ENCODE measurements around the gene LIN28A. TPM values are rescaled to one million over a fixed set of nuclear protein-coding genes. Genes with fewer than 3 reads are reported as not detected.
"Not testable (repeated sequence)": the region's sequence is repeated elsewhere in the genome, so short reads cannot be mapped to it uniquely, and the experiment has no call there.

LIN28A gene
- total and polyA plus RNA-seq, 3 experiments from 2014 or later, result not detected

- H3K27me3 Mint-ChIP-seq; H3K36me3 ChIP-seq (ENCODE audit: insufficient read depth, low read length); H3K4me3 ChIP-seq (ENCODE audit: low read length); DNase-seq; H3K27me3 ChIP-seq (ENCODE audit: insufficient read depth, low read length, poor library complexity, severe bottlenecking); H3K27ac ChIP-seq (ENCODE audit: low read depth, low read length); H3K36me3 Mint-ChIP-seq; H3K9me3 ChIP-seq (ENCODE audit: low read length); H3K9me3 Mint-ChIP-seq: not testable (repeated sequence)
- Mint-ChIP-seq H3K27ac (peak overlapping the region in 7 of 8 donors; percentile 60 to 93 (median 82)), H3K4me1 (peaks cover 86 to 97% (median 97%) of the 10 kb centered on the region in 3 donors), H3K4me3 (peak overlapping the region in 6 of 7 donors; percentile 49 to 79 (median 68))
- H3K4me1 ChIP-seq (ENCODE audit: insufficient read depth, low read length), result peaks cover 100% of the 10 kb centered on the region
- ChIA-PET CTCF (interaction anchor here (0.8 to 8.6 kb wide), 15 partner anchors 13 to 204 kb away, joined by 3 to 144 read pairs (median 6); partner anchors contain the start of genes CD52, CEP85 and ZNF593), POLR2A (interaction anchor here (1.1 to 1.3 kb wide), 2 partner anchors 10 to 15 kb away, joined by 3 to 4 read pairs; no protein-coding TSS in a partner anchor)
Observed at GRCh38 chr1:26374361-26374760, 36.3 kb upstream of the LIN28A start.

- Mint-ChIP-seq H3K36me3 (peaks cover 0 to 8% (median 0%) of the 10 kb centered on the region in 3 donors), H3K27me3 (peaks cover 0 to 3% of the 10 kb centered on the region in 2 donors), H3K4me3 (peak overlapping the region; percentile 25 to 79 (median 65)), H3K27ac (peak overlapping the region; percentile 41 to 93 (median 74)), H3K9me3 (peaks cover 0 to 5% (median 0%) of the 10 kb centered on the region in 5 donors), H3K4me1 (peaks cover 85 to 96% (median 95%) of the 10 kb centered on the region in 3 donors)
- no peak for DNase-seq
- POLR2A ChIA-PET, result interaction anchor here (0.6 to 1.3 kb wide), 2 partner anchors 16 to 32 kb away, joined by 3 to 4 read pairs; no protein-coding TSS in a partner anchor
- H3K27me3 ChIP-seq (ENCODE audit: insufficient read depth, low read length, poor library complexity, severe bottlenecking), result no peaks in the 10 kb centered on the region
- H3K36me3 ChIP-seq (ENCODE audit: insufficient read depth, low read length), result no peaks in the 10 kb centered on the region
- no peak overlapping the region for H3K27ac ChIP-seq (ENCODE audit: low read depth, low read length)
- peaks cover 99% of the 10 kb centered on the region for H3K4me1 ChIP-seq (ENCODE audit: insufficient read depth, low read length)
- CTCF ChIA-PET, result interaction anchor here (0.6 to 8.6 kb wide), 14 partner anchors 14 to 780 kb away, joined by 3 to 144 read pairs (median 5); partner anchors contain the start of genes CD52, CEP85, SLC9A1 and ZNF593
- H3K9me3 ChIP-seq (ENCODE audit: low read length), result no peaks in the 10 kb centered on the region
- H3K4me3 ChIP-seq (ENCODE audit: low read length), result no peak overlapping the region
Observed at GRCh38 chr1:26375081-26375480, 35.5 kb upstream of the LIN28A start.

- CTCF ChIA-PET, result interaction anchor here (1.6 to 8.6 kb wide), 6 partner anchors 15 to 206 kb away, joined by 6 to 144 read pairs (median 34); partner anchors contain the start of genes CEP85 and ZNF593
- H3K27ac ChIP-seq (ENCODE audit: low read depth, low read length), result no peak overlapping the region
- Mint-ChIP-seq H3K36me3 (peaks cover 0 to 3% (median 0%) of the 10 kb centered on the region in 3 donors), H3K4me3 (peak overlapping the region in 3 of 7 donors; percentile 35 to 79 (median 44)), H3K4me1 (peaks cover 80 to 94% (median 92%) of the 10 kb centered on the region in 3 donors), H3K27ac (peak overlapping the region in 6 of 8 donors; percentile 6 to 93 (median 66)), H3K9me3 (peaks cover 0 to 2% (median 0%) of the 10 kb centered on the region in 5 donors), H3K27me3 (peaks cover 0 to 3% of the 10 kb centered on the region in 2 donors)
- H3K4me1 ChIP-seq (ENCODE audit: insufficient read depth, low read length), result peaks cover 92% of the 10 kb centered on the region
- no peak for DNase-seq
- no peaks in the 10 kb centered on the region for H3K36me3 ChIP-seq (ENCODE audit: insufficient read depth, low read length)
- H3K9me3 ChIP-seq (ENCODE audit: low read length), result no peaks in the 10 kb centered on the region
- POLR2A ChIA-PET, result interaction anchor here (0.7 to 1.0 kb wide), 2 partner anchors 9 to 10 kb away, joined by 3 to 6 read pairs; no protein-coding TSS in a partner anchor
- no peak overlapping the region for H3K4me3 ChIP-seq (ENCODE audit: low read length)
- H3K27me3 ChIP-seq (ENCODE audit: insufficient read depth, low read length, poor library complexity, severe bottlenecking), result no peaks in the 10 kb centered on the region
Observed at GRCh38 chr1:26376050-26376449, 34.6 kb upstream of the LIN28A start.

- Mint-ChIP-seq H3K4me3 (peak overlapping the region; percentile 46 to 85 (median 75)), H3K9me3 (peaks cover 0 to 2% (median 0%) of the 10 kb centered on the region in 5 donors), H3K27ac (peak overlapping the region; percentile 80 to 97 (median 94)), H3K27me3 (peaks cover 0 to 3% of the 10 kb centered on the region in 2 donors), H3K36me3 (peaks cover 0 to 3% (median 0%) of the 10 kb centered on the region in 3 donors), H3K4me1 (peaks cover 67 to 79% (median 71%) of the 10 kb centered on the region in 3 donors)
- peak overlapping the region; percentile 75 for H3K27ac ChIP-seq (ENCODE audit: low read depth, low read length)
- peaks cover 70% of the 10 kb centered on the region for H3K4me1 ChIP-seq (ENCODE audit: insufficient read depth, low read length)
- peak overlapping the region; percentile 47 for H3K4me3 ChIP-seq (ENCODE audit: low read length)
- H3K27me3 ChIP-seq (ENCODE audit: insufficient read depth, low read length, poor library complexity, severe bottlenecking), result no peaks in the 10 kb centered on the region
- DNase-seq, result peak; percentile 79 to 95 (median 81)
- ChIA-PET CTCF (interaction anchor here (1.0 to 8.6 kb wide), 17 partner anchors 8 to 209 kb away, joined by 3 to 144 read pairs (median 8); partner anchors contain the start of genes C1orf232, CD52, CEP85 and SH3BGRL3), POLR2A (interaction anchor here (0.5 to 1.9 kb wide), 18 partner anchors 8 to 1112 kb away, joined by 3 to 13 read pairs (median 6); partner anchors contain the start of genes DHDDS, PDIK1L and SH3BGRL3)
- no peaks in the 10 kb centered on the region for H3K9me3 ChIP-seq (ENCODE audit: low read length)
- no peaks in the 10 kb centered on the region for H3K36me3 ChIP-seq (ENCODE audit: insufficient read depth, low read length)
Observed at GRCh38 chr1:26378088-26378878, 32.3 kb upstream of the LIN28A start.

- ChIA-PET CTCF (interaction anchor here (1.1 to 8.6 kb wide), 15 partner anchors 9 to 210 kb away, joined by 3 to 144 read pairs (median 8); partner anchors contain the start of genes C1orf232, CD52, CEP85 and SH3BGRL3), POLR2A (interaction anchor here (0.6 to 1.9 kb wide), 14 partner anchors 9 to 1112 kb away, joined by 3 to 13 read pairs (median 6); partner anchors contain the start of genes DHDDS, PDIK1L and SH3BGRL3)
- Histone ChIP-seq H3K9me3 (ENCODE audit: low read length) (no peaks in the 10 kb centered on the region), H3K27ac (ENCODE audit: low read depth, low read length) (peak overlapping the region; percentile 75), H3K4me3 (ENCODE audit: low read length) (peak overlapping the region; percentile 47), H3K27me3 (ENCODE audit: insufficient read depth, low read length, poor library complexity, severe bottlenecking) (no peaks in the 10 kb centered on the region), H3K36me3 (ENCODE audit: insufficient read depth, low read length) (no peaks in the 10 kb centered on the region), H3K4me1 (ENCODE audit: insufficient read depth, low read length) (peaks cover 67% of the 10 kb centered on the region)
- Mint-ChIP-seq H3K9me3 (peaks cover 0 to 2% (median 0%) of the 10 kb centered on the region in 5 donors), H3K27me3 (peaks cover 0 to 3% of the 10 kb centered on the region in 2 donors), H3K27ac (peak overlapping the region in 7 of 8 donors; percentile 80 to 97 (median 93)), H3K36me3 (peaks cover 0 to 3% (median 0%) of the 10 kb centered on the region in 3 donors), H3K4me3 (peak overlapping the region; percentile 46 to 85 (median 75)), H3K4me1 (peaks cover 63 to 75% (median 69%) of the 10 kb centered on the region in 3 donors)
- DNase-seq, result no peak
Observed at GRCh38 chr1:26378879-26379251, 31.8 kb upstream of the LIN28A start.

GRCh38 chr1:26384076-26384475, 26.5 kb upstream of the LIN28A start:
- H3K36me3 ChIP-seq (ENCODE audit: insufficient read depth, low read length), result no peaks in the 10 kb centered on the region
- no peaks in the 10 kb centered on the region for H3K9me3 Mint-ChIP-seq
- H3K27me3 ChIP-seq (ENCODE audit: insufficient read depth, low read length, poor library complexity, severe bottlenecking), result no peaks in the 10 kb centered on the region
- H3K4me1 ChIP-seq (ENCODE audit: insufficient read depth, low read length), result peaks cover 40% of the 10 kb centered on the region
- peak overlapping the region in 7 of 8 donors; percentile 5 to 52 (median 32) for H3K27ac Mint-ChIP-seq
- peaks cover 3% of the 10 kb centered on the region in 2 donors for H3K27me3 Mint-ChIP-seq
- no peak overlapping the region for H3K4me3 ChIP-seq (ENCODE audit: low read length)
- H3K9me3 ChIP-seq (ENCODE audit: low read length), result no peaks in the 10 kb centered on the region
- ChIA-PET CTCF (interaction anchor here (1.1 kb wide), 1 partner anchor 62 kb away, joined by 4 read pairs; no protein-coding TSS in a partner anchor), POLR2A (interaction anchor here (0.7 kb wide), 1 partner anchor 150 kb away, joined by 3 read pairs; the partner anchor contains the start of gene CEP85)
- H3K4me3 Mint-ChIP-seq, result peak overlapping the region; percentile 7 to 67 (median 49)
- DNase-seq, result peak in 1 of 5 donors; percentile 35
- H3K36me3 Mint-ChIP-seq, result no peaks in the 10 kb centered on the region
- H3K4me1 Mint-ChIP-seq, result peaks cover 43 to 66% (median 49%) of the 10 kb centered on the region in 3 donors
- no peak overlapping the region for H3K27ac ChIP-seq (ENCODE audit: low read depth, low read length)

- POLR2A ChIA-PET; H3K27me3 Mint-ChIP-seq; H3K27me3 ChIP-seq (ENCODE audit: insufficient read depth, low read length, poor library complexity, severe bottlenecking); H3K27ac ChIP-seq (ENCODE audit: low read depth, low read length); H3K4me3 ChIP-seq (ENCODE audit: low read length); H3K9me3 Mint-ChIP-seq; H3K36me3 ChIP-seq (ENCODE audit: insufficient read depth, low read length); DNase-seq; H3K36me3 Mint-ChIP-seq; H3K9me3 ChIP-seq (ENCODE audit: low read length): not testable (repeated sequence)
- CTCF ChIA-PET, result interaction anchor here (0.5 kb wide), 1 partner anchor 12 kb away, joined by 3 read pairs; no protein-coding TSS in a partner anchor
- H3K4me3 Mint-ChIP-seq, result peak overlapping the region in 3 of 7 donors; percentile 9 to 57 (median 12)
- peaks cover 48 to 69% (median 52%) of the 10 kb centered on the region in 3 donors for H3K4me1 Mint-ChIP-seq
- H3K4me1 ChIP-seq (ENCODE audit: insufficient read depth, low read length), result peaks cover 31% of the 10 kb centered on the region
- peak overlapping the region in 1 of 8 donors; percentile 63 for H3K27ac Mint-ChIP-seq
Observed at GRCh38 chr1:26385063-26385462, 25.6 kb upstream of the LIN28A start.
